Lower lobe of right lung (tissue), 2 donors: ENCODE results near the gene SYNPO. TPM values are rescaled to one million over a fixed set of nuclear protein-coding genes. Genes with fewer than 3 reads are reported as not detected.
A peak's percentile ranks its signal among the peaks of the same experiment; 100 is the strongest.

Source experiments
- ATAC-seq, 2 donors: fragments of 200-7000 bp; cut with Tn5 transposase; one replicate each; pipeline ENCODE4 v1.9.1; 2020 to 2022; ENCODE audit warnings: mild to moderate bottlenecking in 2 of 2, moderate library complexity in 2 of 2
- DNase-seq: peaks from one replicate; pipeline ENCODE4 v3.0.0-alpha.2; 2020
- H3K27ac ChIP-seq: fragments of 200-600 bp; one replicate; pipeline ENCODE4 v1.8.0; 2022
- H3K27me3 ChIP-seq: fragments of 200-600 bp; one replicate; pipeline ENCODE4 v1.8.0; 2022; ENCODE audit warnings: low read depth
- H3K36me3 ChIP-seq: fragments of 200-600 bp; one replicate; pipeline ENCODE4 v1.8.0; 2022; ENCODE audit warnings: mild to moderate bottlenecking
- H3K4me1 ChIP-seq: fragments of 200-600 bp; one replicate; pipeline ENCODE4 v1.8.0; 2022
- H3K4me3 ChIP-seq: fragments of 200-600 bp; one replicate; pipeline ENCODE4 v1.8.0; 2022; ENCODE audit warnings: mild to moderate bottlenecking
- H3K9me3 ChIP-seq: fragments of 200-600 bp; one replicate; pipeline ENCODE4 v1.8.0; 2022
- CTCF ChIP-seq: fragments of 200-600 bp; IDR thresholded peaks from one replicate; pipeline ENCODE4 v1.8.0; 2022; ENCODE audit warnings: antibody characterized with exemption, mild to moderate bottlenecking
- intact Hi-C: fragments of 100-400 bp; cut with DNase I; formaldehyde crosslinking; loops from one replicate; pipeline ENCODE4 v1.11.0; 2022
- total RNA-seq: library from RNA; stranded (reverse); fragmentation: NEBNext Ultra II Directional; extraction: Animal tissue kit (Norgen Biotek cat#: 25700); gene quantifications from one replicate; pipeline ENCODE4 v1.2.1, GENCODE V29; 2021
- donor health status: DM: no; HTN: yes; CAD: no; lungs with severe emphysema.

Gene SYNPO
- total RNA-seq, 1 donor from 2014 or later = 90.6 TPM

GRCh38 chr5:150622157-150622556, 18.3 kb upstream of the SYNPO start:
- H3K36me3 ChIP-seq = no peaks in the 10 kb centered on the region
- no peak for TF ChIP-seq CTCF
- intact Hi-C loops = no loop called here
- H3K4me1 ChIP-seq = peaks cover 82% of the 10 kb centered on the region
- H3K9me3 ChIP-seq = no peaks in the 10 kb centered on the region
- DNase-seq (no peak), ATAC-seq (no peak)
- H3K27ac ChIP-seq = no peak overlapping the region
- H3K27me3 ChIP-seq = no peaks in the 10 kb centered on the region
- H3K4me3 ChIP-seq = no peak overlapping the region

- no peak for TF ChIP-seq CTCF
- no peak for DNase-seq
- Histone ChIP-seq H3K27ac (peak overlapping the region; percentile 92), H3K27me3 (no peaks in the 10 kb centered on the region), H3K9me3 (no peaks in the 10 kb centered on the region), H3K36me3 (no peaks in the 10 kb centered on the region), H3K4me3 (no peak overlapping the region), H3K4me1 (peaks cover 79% of the 10 kb centered on the region)
- no peak for ATAC-seq
- intact Hi-C loops = no loop called here
Observed at GRCh38 chr5:150623152-150623877, 17.1 kb upstream of the SYNPO start.

GRCh38 chr5:150623878-150624216, 16.6 kb upstream of the SYNPO start:
- ATAC-seq (no peak), DNase-seq (no peak)
- peaks cover 79% of the 10 kb centered on the region for H3K4me1 ChIP-seq
- no peaks in the 10 kb centered on the region for H3K27me3 ChIP-seq
- no peak for TF ChIP-seq CTCF
- intact Hi-C loops = no loop called here
- no peaks in the 10 kb centered on the region for H3K36me3 ChIP-seq
- H3K4me3 ChIP-seq = no peak overlapping the region
- no peaks in the 10 kb centered on the region for H3K9me3 ChIP-seq
- peak overlapping the region; percentile 92 for H3K27ac ChIP-seq

GRCh38 chr5:150624334-150625163, 15.9 kb upstream of the SYNPO start:
- intact Hi-C loops = no loop called here
- Histone ChIP-seq H3K9me3 (no peaks in the 10 kb centered on the region), H3K36me3 (no peaks in the 10 kb centered on the region), H3K4me1 (peaks cover 79% of the 10 kb centered on the region), H3K27ac (peak overlapping the region; percentile 92), H3K27me3 (no peaks in the 10 kb centered on the region), H3K4me3 (peak overlapping the region; percentile 92)
- no peak for DNase-seq
- ATAC-seq = peak; percentile 31 to 43
- TF ChIP-seq CTCF = no peak

GRCh38 chr5:150625164-150625535, 15.3 kb upstream of the SYNPO start:
- H3K4me1 ChIP-seq = peaks cover 79% of the 10 kb centered on the region
- peak overlapping the region; percentile 92 for H3K4me3 ChIP-seq
- ATAC-seq = peak; percentile 55 to 61
- peak overlapping the region; percentile 92 for H3K27ac ChIP-seq
- H3K36me3 ChIP-seq = no peaks in the 10 kb centered on the region
- intact Hi-C loops = no loop called here
- no peak for TF ChIP-seq CTCF
- H3K9me3 ChIP-seq = no peaks in the 10 kb centered on the region
- peak; percentile 66 for DNase-seq
- no peaks in the 10 kb centered on the region for H3K27me3 ChIP-seq
